Activated naive CD8-positive, alpha-beta T cell (primary cell): ENCODE results near the gene MOCOS.
"Not testable (repeated sequence)": the region's sequence is repeated elsewhere in the genome, so short reads cannot be mapped to it uniquely, and the experiment has no call there.

Source experiments
- H3K27ac Mint-ChIP-seq: one replicate; pipeline ENCODE4 v1.8.0; 2021; ENCODE audit warnings: mixed read lengths
- H3K27me3 Mint-ChIP-seq: one replicate; pipeline ENCODE4 v1.8.0; 2021; ENCODE audit warnings: mixed read lengths
- H3K36me3 Mint-ChIP-seq: one replicate; pipeline ENCODE4 v1.8.0; 2021; ENCODE audit warnings: mixed read lengths
- H3K4me1 Mint-ChIP-seq: one replicate; pipeline ENCODE4 v1.8.0; 2021; ENCODE audit warnings: low read depth, mixed read lengths
- H3K4me3 Mint-ChIP-seq: one replicate; pipeline ENCODE4 v1.8.0; 2021; ENCODE audit warnings: mild to moderate bottlenecking, mixed read lengths
- H3K9me3 Mint-ChIP-seq: one replicate; pipeline ENCODE4 v1.8.0; 2021; ENCODE audit warnings: low read depth, mixed read lengths

Gene MOCOS

GRCh38 chr18:36162981-36163380 lies 24.3 kb upstream of the MOCOS start:
- H3K27ac Mint-ChIP-seq, result no peak overlapping the region
- H3K4me3 Mint-ChIP-seq, result no peak overlapping the region
- H3K9me3 Mint-ChIP-seq, result no peaks in the 10 kb centered on the region
- peaks cover 8% of the 10 kb centered on the region for H3K36me3 Mint-ChIP-seq
- peaks cover 14% of the 10 kb centered on the region for H3K4me1 Mint-ChIP-seq
- no peaks in the 10 kb centered on the region for H3K27me3 Mint-ChIP-seq

GRCh38 chr18:36167692-36168218 lies 19.5 kb upstream of the MOCOS start:
- no peaks in the 10 kb centered on the region for H3K27me3 Mint-ChIP-seq
- no peak overlapping the region for H3K4me3 Mint-ChIP-seq
- peaks cover 3% of the 10 kb centered on the region for H3K4me1 Mint-ChIP-seq
- no peaks in the 10 kb centered on the region for H3K9me3 Mint-ChIP-seq
- H3K27ac Mint-ChIP-seq, result no peak overlapping the region
- peaks cover 7% of the 10 kb centered on the region for H3K36me3 Mint-ChIP-seq

- H3K4me1 Mint-ChIP-seq, H3K4me3 Mint-ChIP-seq, H3K9me3 Mint-ChIP-seq, H3K36me3 Mint-ChIP-seq, H3K27me3 Mint-ChIP-seq: not testable (repeated sequence)
- peak overlapping the region; percentile 46 for H3K27ac Mint-ChIP-seq
Measured at GRCh38 chr18:36168296-36168695, 19.0 kb upstream of the MOCOS start.

GRCh38 chr18:36169938-36170337 lies 17.4 kb upstream of the MOCOS start:
- Mint-ChIP-seq H3K9me3 (no peaks in the 10 kb centered on the region), H3K36me3 (peaks cover 2% of the 10 kb centered on the region), H3K4me3 (no peak overlapping the region), H3K27me3 (no peaks in the 10 kb centered on the region), H3K4me1 (no peaks in the 10 kb centered on the region), H3K27ac (no peak overlapping the region)

- Mint-ChIP-seq H3K4me3 (no peak overlapping the region), H3K36me3 (peaks cover 7% of the 10 kb centered on the region), H3K27ac (peak overlapping the region; percentile 22), H3K4me1 (peaks cover 5% of the 10 kb centered on the region), H3K27me3 (no peaks in the 10 kb centered on the region), H3K9me3 (no peaks in the 10 kb centered on the region)
Measured at GRCh38 chr18:36175481-36175880, 11.8 kb upstream of the MOCOS start.

- H3K36me3 Mint-ChIP-seq, result peaks cover 7% of the 10 kb centered on the region
- no peaks in the 10 kb centered on the region for H3K27me3 Mint-ChIP-seq
- H3K4me3 Mint-ChIP-seq, result no peak overlapping the region
- H3K9me3 Mint-ChIP-seq, result no peaks in the 10 kb centered on the region
- H3K27ac Mint-ChIP-seq, result no peak overlapping the region
- peaks cover 7% of the 10 kb centered on the region for H3K4me1 Mint-ChIP-seq
Measured at GRCh38 chr18:36176177-36176584, 11.1 kb upstream of the MOCOS start.

GRCh38 chr18:36176711-36177110 lies 10.6 kb upstream of the MOCOS start:
- Mint-ChIP-seq H3K27ac (no peak overlapping the region), H3K9me3 (no peaks in the 10 kb centered on the region), H3K4me1 (peaks cover 7% of the 10 kb centered on the region), H3K4me3 (no peak overlapping the region), H3K27me3 (no peaks in the 10 kb centered on the region), H3K36me3 (peaks cover 7% of the 10 kb centered on the region)

- Mint-ChIP-seq H3K4me3 (no peak overlapping the region), H3K27me3 (no peaks in the 10 kb centered on the region), H3K36me3 (peaks cover 7% of the 10 kb centered on the region), H3K9me3 (no peaks in the 10 kb centered on the region), H3K27ac (peak overlapping the region; percentile 54), H3K4me1 (peaks cover 7% of the 10 kb centered on the region)
Measured at GRCh38 chr18:36177913-36178312, 9.4 kb upstream of the MOCOS start.

GRCh38 chr18:36179562-36180355 lies 7.5 kb upstream of the MOCOS start:
- Mint-ChIP-seq H3K4me1 (peaks cover 7% of the 10 kb centered on the region), H3K27me3 (no peaks in the 10 kb centered on the region), H3K4me3 (no peak overlapping the region), H3K9me3 (no peaks in the 10 kb centered on the region), H3K27ac (no peak overlapping the region), H3K36me3 (peaks cover 7% of the 10 kb centered on the region)

GRCh38 chr18:36181441-36181840 lies 5.9 kb upstream of the MOCOS start:
- peaks cover 7% of the 10 kb centered on the region for H3K4me1 Mint-ChIP-seq

GRCh38 chr18:36181898-36182506 lies 5.3 kb upstream of the MOCOS start:
- Mint-ChIP-seq H3K27ac (no peak overlapping the region), H3K4me3 (no peak overlapping the region), H3K36me3 (peaks cover 3% of the 10 kb centered on the region), H3K4me1 (peaks cover 7% of the 10 kb centered on the region), H3K9me3 (no peaks in the 10 kb centered on the region), H3K27me3 (no peaks in the 10 kb centered on the region)

More at GRCh38 chr18:36181441-36181840, 5.9 kb upstream of the MOCOS start:
- no peak overlapping the region for H3K4me3 Mint-ChIP-seq
- no peaks in the 10 kb centered on the region for H3K27me3 Mint-ChIP-seq
- H3K27ac Mint-ChIP-seq, result peak overlapping the region; percentile 18
- H3K9me3 Mint-ChIP-seq, result no peaks in the 10 kb centered on the region
- peaks cover 3% of the 10 kb centered on the region for H3K36me3 Mint-ChIP-seq

GRCh38 chr18:36183033-36183432 lies 4.3 kb upstream of the MOCOS start:
- H3K36me3 Mint-ChIP-seq, result no peaks in the 10 kb centered on the region
- peaks cover 9% of the 10 kb centered on the region for H3K4me1 Mint-ChIP-seq

GRCh38 chr18:36183987-36184386 lies 3.3 kb upstream of the MOCOS start:
- no peak overlapping the region for H3K4me3 Mint-ChIP-seq
- H3K27me3 Mint-ChIP-seq, result peaks cover 10% of the 10 kb centered on the region
- no peaks in the 10 kb centered on the region for H3K9me3 Mint-ChIP-seq
- H3K27ac Mint-ChIP-seq, result no peak overlapping the region
- peaks cover 18% of the 10 kb centered on the region for H3K4me1 Mint-ChIP-seq
- no peaks in the 10 kb centered on the region for H3K36me3 Mint-ChIP-seq

More at GRCh38 chr18:36183033-36183432, 4.3 kb upstream of the MOCOS start:
- no peak overlapping the region for H3K27ac Mint-ChIP-seq
- peaks cover under 1% of the 10 kb centered on the region for H3K27me3 Mint-ChIP-seq
- H3K4me3 Mint-ChIP-seq, result no peak overlapping the region
- no peaks in the 10 kb centered on the region for H3K9me3 Mint-ChIP-seq

GRCh38 chr18:36185157-36185556 lies 2.1 kb upstream of the MOCOS start:
- H3K9me3 Mint-ChIP-seq, result no peaks in the 10 kb centered on the region
- H3K36me3 Mint-ChIP-seq, result no peaks in the 10 kb centered on the region
- H3K4me1 Mint-ChIP-seq, result peaks cover 17% of the 10 kb centered on the region
- H3K4me3 Mint-ChIP-seq, result no peak overlapping the region
- peaks cover 16% of the 10 kb centered on the region for H3K27me3 Mint-ChIP-seq
- H3K27ac Mint-ChIP-seq, result no peak overlapping the region

GRCh38 chr18:36185901-36186460 lies 1.3 kb upstream of the MOCOS start:
- peaks cover 18% of the 10 kb centered on the region for H3K27me3 Mint-ChIP-seq
- no peak overlapping the region for H3K27ac Mint-ChIP-seq
- no peaks in the 10 kb centered on the region for H3K9me3 Mint-ChIP-seq
- H3K4me3 Mint-ChIP-seq, result peak overlapping the region; percentile 85
- peaks cover 15% of the 10 kb centered on the region for H3K4me1 Mint-ChIP-seq
- no peaks in the 10 kb centered on the region for H3K36me3 Mint-ChIP-seq
